HG03571 (cell line): ENCODE measurements around the gene MAP3K7CL.

Experiments
- ATAC-seq: cut with Tn5 transposase; IDR thresholded peaks from one replicate; pipeline ENCODE4 v1.9.1; 2021; ENCODE audit not compliant: unreplicated experiment

Gene MAP3K7CL

DNA sequence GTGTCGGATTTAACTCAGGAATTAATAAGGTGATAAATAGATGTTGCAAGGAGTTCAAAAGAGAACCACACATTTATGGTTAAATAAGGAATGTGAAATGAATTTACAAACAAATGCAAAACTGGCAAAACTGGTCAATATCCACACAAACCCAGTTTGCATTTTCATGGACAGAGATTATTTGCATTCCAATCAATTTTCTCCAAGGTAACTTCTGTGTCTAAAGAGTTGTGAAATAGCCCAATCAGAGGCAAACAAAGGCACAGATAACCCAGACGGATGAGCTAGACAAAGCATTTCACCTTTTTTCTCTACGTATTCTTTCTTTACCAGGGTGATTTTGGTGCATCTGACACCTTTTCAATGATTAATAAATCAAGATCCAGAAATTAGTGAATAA is 63.9 kb downstream of the MAP3K7CL start:
- no peak for ATAC-seq

DNA sequence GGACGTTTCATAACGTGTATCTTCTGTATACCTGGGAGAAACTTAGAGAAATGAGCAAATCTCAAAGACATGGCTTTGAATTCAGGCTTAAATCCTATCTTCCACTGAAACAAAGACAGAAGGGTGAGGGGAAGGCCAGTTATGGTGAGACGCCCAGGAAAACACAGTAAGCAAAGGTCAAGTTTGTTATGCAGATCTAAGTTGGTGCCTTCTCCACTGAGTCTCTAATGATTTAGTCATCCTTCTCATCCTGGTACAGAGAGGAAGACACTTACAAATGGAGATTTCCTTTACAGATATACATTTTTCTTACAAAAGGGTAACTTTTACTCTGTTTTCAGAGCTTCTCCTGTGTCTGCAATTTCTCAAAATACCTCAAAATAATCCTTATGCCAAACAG is 64.4 kb downstream of the MAP3K7CL start:
- ATAC-seq, result no peak

DNA sequence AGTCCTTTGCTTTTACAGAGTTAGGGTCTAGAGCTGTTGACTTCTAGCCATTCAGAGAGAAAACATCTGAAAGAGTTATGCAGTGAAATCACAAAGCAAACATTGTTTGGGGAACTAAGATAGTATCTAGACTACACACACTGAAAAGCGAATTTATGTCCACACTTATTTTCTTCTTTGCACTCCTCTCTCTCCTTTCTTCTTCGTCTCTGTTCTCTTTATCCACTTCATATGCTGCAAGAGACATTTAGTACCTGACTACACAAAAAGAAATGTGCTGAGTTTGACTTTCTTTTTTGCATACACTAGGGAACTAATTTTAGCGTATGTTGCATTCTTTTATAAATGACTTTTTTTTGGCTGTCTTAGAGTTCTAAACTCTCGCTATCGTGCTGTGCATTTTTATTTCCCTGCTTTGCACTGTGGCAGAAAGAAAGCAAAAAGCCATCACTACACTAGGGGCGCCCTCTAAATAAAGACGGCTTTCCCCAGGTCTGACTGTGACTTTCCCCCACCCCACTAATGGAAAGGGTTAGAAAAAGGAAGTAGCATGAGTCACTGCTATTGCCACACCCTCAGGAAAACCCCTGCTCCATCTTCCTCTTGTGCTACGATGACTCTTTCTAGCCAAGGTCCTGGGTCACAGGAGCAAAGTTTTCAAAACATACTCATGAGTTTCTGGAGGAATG is 65.7 kb downstream of the MAP3K7CL start:
- ATAC-seq, result peak; percentile 95

DNA sequence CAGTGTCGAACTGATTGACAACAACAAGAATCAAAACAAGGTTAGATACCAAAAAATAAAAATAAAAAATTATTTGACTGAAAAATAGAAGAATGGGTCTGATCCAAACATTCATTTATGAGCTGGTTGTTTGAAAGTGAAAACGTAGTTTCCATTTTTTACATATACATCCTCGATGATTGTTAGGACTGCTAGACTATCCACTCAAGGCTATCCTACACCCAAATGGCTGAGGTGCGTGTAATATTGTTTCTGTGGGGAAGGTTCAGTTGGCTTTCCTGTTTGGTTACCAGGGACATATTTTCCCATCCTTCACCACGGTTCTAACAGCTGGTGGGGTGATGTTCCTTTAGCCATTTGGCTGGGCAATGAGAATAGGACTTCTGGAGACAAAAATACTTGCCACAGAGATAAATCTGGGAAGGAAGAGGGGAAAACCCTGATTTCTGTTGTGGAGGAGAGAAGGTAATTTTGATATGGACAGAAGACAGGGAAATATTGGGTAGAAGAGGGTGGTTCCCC is 66.3 kb downstream of the MAP3K7CL start:
- peak; percentile 18 for ATAC-seq

DNA sequence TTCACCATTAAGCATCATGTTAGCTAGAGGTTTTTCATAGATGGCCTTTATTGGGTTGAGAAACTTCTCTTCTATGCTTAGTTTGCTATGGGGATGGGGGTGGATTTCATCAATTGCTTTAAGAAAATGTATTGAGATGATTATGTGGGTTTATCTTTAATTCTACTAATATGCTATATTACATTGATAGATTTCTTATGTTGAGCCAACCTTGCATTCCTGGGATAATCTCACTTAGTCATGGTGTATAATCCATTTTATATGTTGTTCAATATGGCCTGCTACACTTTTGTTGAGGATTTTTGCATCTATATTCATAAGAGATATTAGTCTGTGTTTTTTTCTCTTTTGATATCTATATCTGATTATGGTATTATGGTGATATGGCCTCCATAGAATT is 70.7 kb downstream of the MAP3K7CL start:
- no peak for ATAC-seq

DNA sequence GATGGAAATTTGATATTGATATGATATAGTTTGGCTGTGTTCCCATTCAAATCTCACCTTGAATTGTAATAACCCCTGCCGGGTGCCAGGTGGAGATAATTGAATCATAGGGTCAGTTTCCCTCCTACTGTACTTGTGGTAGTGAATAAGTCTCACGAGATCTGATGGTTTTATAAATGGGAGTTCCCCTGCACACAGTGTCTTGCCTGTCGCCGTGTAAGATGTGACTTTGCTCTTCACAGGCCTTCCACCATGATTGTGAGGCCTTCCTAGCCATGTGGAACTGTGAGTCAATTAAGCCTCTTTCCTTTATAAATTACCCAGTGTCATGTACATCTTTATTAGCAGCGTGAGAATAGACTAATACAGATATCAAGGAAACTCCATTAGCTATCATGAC is 74.6 kb downstream of the MAP3K7CL start:
- no peak for ATAC-seq

DNA sequence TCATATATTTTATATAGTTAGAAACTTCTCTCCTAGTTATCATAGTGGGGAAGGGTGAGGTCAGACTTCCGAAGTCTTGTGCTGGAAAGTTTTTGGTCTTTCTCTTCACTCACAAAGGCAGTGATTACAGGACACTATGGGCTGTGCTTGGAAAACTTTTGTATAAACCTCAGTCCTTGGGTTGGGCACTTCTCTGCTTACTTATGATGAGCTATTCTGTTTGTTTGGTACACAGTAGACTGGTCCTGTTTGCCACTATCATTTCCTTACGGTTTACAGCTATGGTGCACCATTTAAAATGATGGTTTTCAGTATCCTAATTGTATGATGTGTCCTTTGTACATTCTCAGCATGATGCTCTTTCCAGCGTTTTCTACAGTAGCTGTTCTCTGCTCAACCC is 75.5 kb downstream of the MAP3K7CL start:
- no peak for ATAC-seq

DNA sequence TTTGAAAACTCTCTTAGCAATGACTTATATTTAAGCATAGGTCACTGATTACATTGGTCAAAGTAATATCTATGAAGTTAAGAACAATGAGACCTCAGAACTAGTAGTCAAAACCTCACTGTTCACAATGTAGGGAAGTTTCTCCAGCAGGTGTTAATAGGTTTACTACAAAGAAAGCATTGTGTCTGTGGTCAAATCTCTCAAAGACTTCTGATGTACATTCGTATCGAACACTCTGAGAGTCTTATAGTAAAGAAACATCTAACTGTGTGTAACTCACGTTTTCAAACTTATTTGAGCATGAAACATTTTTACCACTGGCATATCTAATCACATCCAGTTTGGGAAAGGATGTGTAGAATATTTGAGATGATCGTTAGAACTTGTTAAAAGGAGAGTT is 76.0 kb downstream of the MAP3K7CL start:
- ATAC-seq, result no peak

DNA sequence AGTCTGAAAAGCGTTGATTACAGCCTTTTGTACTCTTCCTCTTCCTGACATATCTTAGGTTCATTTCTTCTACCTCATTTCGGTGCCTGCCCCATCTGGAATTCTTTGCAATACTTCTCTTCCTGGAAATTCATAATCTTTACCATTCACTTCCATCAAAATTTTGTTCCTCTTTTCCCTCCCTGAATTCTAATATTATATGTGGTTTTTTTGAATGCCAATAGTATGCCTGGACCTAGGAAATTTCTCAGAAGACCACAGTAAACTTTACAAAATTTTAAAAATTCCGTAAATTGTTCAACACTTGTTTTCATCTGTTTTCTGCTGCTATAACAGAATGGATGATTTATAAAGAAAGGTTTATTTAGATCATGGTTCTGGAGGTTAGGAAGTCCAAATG is 76.8 kb downstream of the MAP3K7CL start:
- ATAC-seq, result no peak

DNA sequence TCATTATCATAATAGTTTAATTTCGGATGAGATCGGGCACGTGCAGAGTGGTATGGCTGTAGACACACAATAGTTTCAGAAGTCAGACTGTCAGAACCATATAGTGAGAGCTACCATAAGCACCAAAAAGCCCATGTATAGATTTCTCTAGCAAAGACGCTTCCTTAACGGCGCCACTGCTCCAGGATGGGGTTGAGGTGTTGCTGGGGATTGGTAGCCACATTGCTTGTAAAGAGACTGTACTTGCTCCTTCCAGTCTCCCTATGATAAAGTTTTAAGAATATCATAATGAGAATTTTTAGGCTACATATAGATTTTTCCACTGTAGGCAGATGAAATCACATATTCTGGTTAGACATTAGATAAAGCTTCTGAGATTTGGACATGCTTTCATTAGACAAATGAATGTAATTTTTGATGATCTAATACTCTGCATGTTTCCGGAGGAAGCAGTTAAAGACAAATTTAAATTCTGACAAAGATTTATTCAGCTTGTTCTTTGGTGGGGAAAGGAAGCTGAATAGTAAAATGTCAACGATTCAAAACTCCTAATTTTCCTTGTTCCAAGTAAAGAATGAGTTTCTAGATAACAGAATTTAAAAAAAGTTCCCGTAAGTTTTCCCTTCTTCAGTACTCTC is 77.7 kb downstream of the MAP3K7CL start:
- no peak for ATAC-seq

DNA sequence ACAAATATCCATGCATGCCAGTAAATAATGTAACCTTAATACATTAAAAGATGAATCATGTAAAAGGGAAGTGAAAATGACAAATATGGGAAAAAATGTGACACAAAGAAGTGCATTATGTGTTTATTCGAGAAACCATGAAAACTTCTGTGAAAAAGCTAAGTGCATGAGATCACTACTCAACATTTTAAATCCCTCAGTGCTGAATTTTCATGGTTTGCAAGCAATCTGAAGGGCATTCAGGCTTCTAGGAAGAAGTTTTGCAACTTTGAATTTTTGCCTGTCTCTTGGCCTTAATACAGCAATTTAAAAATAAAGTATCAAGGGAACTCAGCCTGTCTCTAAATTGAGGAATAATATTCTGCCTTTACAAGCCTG is 78.2 kb downstream of the MAP3K7CL start:
- no peak for ATAC-seq

DNA sequence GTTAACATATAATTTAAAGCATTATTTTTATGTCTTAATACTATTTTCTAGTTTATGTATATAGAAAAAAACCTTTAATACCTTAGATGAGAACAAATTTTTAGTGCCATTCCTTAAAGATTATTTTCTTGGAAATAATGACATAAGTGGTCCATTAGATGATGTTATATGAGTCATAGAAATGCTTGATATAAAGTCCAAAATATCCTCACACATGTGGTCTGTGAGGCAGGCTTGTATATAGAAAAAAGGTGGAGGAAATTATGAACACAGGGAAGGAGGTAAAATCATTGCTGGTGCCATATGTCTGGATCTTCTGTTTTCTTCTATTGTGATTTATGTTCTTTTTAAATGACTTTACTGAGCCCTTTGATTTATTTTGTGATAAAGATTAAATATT is 79.3 kb downstream of the MAP3K7CL start:
- no peak for ATAC-seq

DNA sequence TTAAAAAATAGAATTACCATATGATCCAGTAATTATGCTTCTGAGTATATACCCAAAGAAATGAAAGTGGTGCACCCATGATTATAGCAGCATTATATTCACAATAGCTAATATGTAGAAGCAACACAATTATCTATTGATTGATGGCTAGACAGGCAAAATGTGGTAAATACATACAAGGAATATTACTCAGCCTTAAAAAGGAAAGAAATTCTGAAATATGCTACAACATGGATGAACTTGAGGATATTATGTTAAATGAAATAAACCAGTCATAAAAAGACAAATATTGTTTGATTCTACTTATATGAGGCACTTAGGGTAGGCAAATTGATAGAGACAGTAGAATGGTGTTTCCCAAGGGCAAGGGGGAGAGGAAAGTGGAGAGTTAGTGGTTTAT is 80.8 kb downstream of the MAP3K7CL start:
- no peak for ATAC-seq

DNA sequence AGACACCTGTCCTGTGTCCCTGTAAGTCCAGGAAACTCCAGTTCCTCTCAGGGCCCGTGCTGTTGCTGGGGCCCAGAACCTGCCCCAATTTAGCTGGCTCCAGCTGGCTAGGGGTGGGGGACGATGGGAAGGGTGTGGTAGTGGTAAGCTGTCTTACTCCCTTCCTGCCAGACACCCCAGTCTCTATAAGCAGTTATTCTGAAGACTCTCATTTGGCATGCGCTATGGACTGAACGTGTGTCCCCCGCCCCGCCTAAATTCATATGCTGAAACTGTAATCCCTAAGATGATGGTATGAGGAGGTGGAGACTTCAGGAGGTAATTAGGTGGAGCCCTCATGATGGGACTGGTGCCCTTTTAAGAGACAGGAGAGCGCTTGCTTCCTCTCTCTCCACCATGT is 82.0 kb downstream of the MAP3K7CL start:
- no peak for ATAC-seq

DNA sequence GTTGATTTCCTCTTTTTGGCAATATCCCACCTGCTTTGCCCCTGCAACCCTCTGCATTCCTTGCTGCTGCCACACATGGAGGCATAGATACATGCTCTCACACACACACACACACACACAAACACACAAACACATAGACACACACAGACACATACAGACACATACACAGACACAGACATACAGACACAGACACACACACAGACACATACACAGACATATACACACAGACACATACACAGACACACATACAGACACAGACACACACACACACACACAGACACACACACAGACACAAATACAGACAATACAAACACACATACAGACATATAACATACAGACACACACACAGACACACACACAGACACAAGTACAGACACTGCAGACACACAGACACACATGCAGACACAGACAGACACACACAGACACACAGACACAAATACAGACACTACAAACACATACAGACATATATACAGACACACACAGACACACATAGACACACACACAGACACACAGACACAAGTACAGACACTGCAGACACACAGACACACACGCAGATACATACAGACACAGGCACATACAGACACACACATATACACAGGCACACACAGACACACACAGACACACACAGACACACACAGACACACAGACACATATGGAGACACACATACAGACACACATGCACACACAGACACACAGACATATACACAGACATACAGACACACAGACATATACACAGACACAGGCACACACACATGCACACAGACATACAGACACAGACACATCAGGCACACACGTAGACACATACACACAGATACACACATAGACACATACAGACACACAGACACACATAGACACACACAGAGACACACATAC is 83.3 kb downstream of the MAP3K7CL start:
- no peak for ATAC-seq

DNA sequence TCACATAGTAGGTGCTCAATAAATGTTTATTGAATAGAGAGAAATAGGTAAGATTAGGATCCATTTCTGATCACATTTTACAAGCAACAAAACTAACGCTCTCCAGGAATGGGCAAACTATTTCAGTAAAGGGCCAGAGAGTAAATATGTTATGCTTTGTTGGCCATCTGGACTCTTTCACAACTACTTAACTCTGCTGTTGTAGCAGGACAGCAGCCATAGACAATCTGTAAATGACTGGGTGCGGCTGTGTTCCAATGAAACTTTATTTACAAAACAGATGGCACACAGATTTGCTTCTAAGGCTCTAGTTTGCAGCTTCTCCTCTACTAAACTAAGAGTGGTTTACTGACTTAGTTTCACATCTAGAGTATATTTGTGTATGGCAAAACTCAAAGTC is 85.3 kb downstream of the MAP3K7CL start:
- no peak for ATAC-seq

DNA sequence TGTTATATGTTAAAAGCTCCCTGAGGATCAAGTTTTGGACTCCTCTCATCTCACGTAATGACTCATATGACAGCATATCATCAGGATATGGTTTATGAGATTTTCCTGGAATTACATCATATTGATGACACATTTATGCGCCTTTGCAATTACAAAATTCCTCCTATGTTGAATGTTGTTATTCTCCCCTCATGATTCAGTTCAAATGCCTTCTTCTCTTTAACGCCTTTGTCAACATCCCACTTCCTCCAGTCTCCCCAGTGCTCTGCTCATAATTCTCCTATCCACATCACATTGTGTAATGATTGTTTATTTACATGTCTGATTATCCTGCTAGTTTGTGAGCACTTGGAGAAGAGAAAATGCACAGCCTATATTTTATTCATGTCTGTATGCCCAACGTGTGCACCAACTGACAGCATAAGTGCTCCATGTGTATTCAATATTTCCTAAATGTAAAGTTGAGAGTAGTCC is 87.4 kb downstream of the MAP3K7CL start:
- no peak for ATAC-seq

DNA sequence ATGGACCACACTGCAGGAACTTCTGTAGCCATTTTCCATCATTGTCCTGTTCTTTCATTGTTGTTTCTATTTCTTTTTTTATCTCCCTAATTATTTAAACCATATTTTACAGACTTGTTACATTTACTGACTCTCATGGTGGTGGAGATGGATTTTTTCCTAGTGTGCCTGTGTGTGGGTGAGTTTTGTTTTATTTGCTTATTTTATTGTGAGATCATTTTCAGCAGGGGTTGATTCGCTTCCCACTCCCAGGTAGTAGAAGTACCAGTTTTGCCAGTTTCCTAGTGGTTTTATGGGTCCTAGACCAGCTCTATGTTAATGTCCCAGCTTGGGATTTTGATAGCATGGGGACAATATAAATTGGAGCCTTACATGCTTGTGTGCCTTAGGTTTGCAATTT is 88.3 kb downstream of the MAP3K7CL start:
- ATAC-seq, result no peak

DNA sequence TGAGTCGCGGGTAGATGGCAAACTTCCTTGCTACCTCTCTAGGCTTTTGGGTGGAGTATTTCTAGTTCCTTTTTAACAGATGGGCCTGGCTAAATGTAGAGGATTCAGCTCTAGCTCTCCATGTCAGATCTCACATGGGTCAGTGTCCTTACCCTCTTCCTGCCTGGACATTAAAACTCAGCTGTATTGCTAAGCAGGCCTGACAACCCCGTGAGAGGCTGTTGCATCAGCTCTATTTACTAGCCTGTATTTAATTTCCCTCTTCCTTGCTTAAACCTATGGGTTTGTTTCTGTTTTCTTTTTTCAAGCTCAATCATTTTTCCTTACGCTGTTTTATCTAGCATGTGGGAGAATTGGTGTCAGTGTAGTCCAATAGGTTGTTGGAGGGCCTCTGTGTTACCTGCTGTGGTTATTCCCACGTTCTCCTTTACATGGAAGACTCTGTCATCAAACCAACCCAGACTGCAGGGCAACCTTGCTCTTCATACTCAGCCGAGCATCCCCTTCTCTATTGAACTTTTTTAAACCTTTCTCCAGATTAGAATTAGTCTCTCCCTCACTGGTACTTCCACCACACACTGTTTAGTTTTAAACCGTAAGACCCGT is 88.8 kb downstream of the MAP3K7CL start:
- no peak for ATAC-seq

DNA sequence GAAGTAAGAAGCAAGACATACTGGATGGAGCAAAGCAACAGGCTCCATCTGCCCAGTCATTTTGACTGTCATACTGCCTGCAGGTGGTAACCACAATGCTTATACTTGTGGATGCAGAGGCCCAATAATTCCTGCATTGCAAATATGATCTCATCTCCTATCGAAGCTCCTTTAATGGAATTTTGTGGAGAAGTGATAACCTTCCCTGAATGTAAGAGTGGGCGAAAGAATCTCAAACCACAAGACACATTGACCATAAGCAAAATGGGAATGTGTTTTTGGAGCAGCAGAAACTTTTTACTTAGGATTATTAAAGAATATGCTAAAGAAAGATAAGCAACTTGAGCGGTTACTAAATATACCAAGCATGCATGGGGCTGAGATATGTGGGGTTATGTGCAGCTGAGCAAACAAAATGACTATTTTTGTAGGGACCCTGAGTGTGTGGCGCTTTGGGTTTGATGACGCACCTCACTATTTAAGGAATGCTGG is 90.9 kb downstream of the MAP3K7CL start:
- no peak for ATAC-seq

DNA sequence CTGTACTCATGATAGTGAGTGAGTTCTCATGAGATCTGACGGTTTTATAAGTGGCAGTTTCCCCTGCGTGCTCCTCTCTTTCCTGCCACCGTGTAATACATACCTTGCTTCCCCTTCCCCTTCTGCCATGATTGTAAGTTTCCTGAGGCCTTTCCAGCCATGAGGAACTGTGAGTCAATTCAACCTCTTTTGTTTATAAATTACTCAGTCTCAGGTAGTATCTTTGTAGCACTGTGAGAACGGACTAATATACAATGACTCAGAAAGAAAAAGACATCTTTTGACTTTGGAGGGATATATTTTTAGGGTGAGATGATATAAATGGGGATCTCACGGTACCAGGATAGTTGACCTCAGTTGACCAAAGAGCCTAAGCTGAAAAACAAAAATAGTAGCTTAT is 93.6 kb downstream of the MAP3K7CL start:
- ATAC-seq, result no peak
